ENCODE results near the gene INPP5D.

DNA sequence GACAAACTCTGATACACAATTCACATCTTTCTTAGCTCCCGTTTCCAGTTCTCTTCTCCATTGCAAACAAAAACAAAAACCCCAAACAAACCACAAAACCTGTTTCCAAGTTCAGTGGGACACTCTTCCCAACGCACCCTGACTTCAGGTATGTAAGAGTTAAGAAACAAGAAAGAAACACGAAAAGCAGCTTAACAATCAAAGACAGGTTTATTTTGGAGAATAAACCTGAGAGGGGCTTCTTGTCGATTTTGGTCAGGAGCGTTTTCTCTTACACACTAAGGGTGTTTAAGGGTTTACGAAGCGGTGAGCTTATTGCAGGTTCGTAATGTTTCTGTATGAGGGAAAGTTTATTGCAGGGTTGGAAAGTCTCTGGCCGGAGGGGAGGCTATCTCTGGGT is 190.4 kb downstream of the INPP5D start:
- TF ChIP-seq EP300 (IDR thresholded peaks at IDR 0.05) (no peak), POLR2AphosphoS5 (IDR thresholded peaks at IDR 0.05) (no peak)
- TF ChIP-seq, protein P1, sequence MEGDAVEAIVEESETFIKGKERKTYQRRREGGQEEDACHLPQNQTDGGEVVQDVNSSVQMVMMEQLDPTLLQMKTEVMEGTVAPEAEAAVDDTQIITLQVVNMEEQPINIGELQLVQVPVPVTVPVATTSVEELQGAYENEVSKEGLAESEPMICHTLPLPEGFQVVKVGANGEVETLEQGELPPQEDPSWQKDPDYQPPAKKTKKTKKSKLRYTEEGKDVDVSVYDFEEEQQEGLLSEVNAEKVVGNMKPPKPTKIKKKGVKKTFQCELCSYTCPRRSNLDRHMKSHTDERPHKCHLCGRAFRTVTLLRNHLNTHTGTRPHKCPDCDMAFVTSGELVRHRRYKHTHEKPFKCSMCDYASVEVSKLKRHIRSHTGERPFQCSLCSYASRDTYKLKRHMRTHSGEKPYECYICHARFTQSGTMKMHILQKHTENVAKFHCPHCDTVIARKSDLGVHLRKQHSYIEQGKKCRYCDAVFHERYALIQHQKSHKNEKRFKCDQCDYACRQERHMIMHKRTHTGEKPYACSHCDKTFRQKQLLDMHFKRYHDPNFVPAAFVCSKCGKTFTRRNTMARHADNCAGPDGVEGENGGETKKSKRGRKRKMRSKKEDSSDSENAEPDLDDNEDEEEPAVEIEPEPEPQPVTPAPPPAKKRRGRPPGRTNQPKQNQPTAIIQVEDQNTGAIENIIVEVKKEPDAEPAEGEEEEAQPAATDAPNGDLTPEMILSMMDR (IDR thresholded peaks at IDR 0.05): no peak

All from suprapubic skin (tissue), 4 donors.